Stomach (tissue), 9 donors: ENCODE results near the gene KCNJ16. TPM values are rescaled to one million over a fixed set of nuclear protein-coding genes. Genes with fewer than 3 reads are reported as not detected.
A peak's percentile ranks its signal among the peaks of the same experiment; 100 is the strongest.

Source experiments
- DNase-seq, 2 donors: peaks; one replicate each; pipeline versions ENCODE4 v3.0.0 to v3.0.0-alpha.2; 2013 to 2019
- H3K27ac ChIP-seq, 5 donors: fragments of 200-600 bp in 4 of 5; sonication (generic) in 4 of 5; one replicate each; pipeline ENCODE4 v1.5.1; 2013 to 2019; ENCODE audit warnings: mild to moderate bottlenecking in 1 of 5, moderate library complexity in 1 of 5
- H3K27me3 ChIP-seq, 3 donors: fragments of 200-600 bp; sonication (generic); one replicate each; pipeline ENCODE4 v1.5.1; 2017 to 2019; ENCODE audit warnings: mixed run types in 1 of 3
- H3K36me3 ChIP-seq, 4 donors: fragments of 200-600 bp; sonication (generic); 1 replicate in 3 of 4; 2 replicates in 1 of 4; pipeline ENCODE4 v1.5.1; 2016 to 2019
- H3K4me1 ChIP-seq, 4 donors: fragments of 200-600 bp; sonication (generic); one replicate each; pipeline ENCODE4 v1.5.1; 2016 to 2019
- H3K4me3 ChIP-seq, 4 donors: fragments of 200-600 bp; sonication (generic) in 3 of 4; one replicate each; pipeline ENCODE4 v1.5.1; 2016 to 2019; ENCODE audit warnings: mild to moderate bottlenecking in 1 of 4
- H3K9me3 ChIP-seq, 4 donors: fragments of 200-600 bp; sonication (generic); one replicate each; pipeline ENCODE4 v1.5.1; 2016 to 2019
- CTCF ChIP-seq, 7 experiments: fragments of 450-650 bp in 4 of 7; fragments of 200-600 bp in 3 of 7; sonication (generic) in 3 of 7; IDR thresholded peaks; one replicate each; pipeline ENCODE4 v1.5.1; 2016 to 2019; ENCODE audit warnings: antibody characterized with exemption in 7 of 7, control low read depth in 2 of 7, mild to moderate bottlenecking in 1 of 7
- EP300 ChIP-seq: sonication (generic); formaldehyde crosslinking; IDR thresholded peaks from one replicate; pipeline ENCODE4 v1.6.1; 2017; ENCODE audit warnings: antibody characterized with exemption
- POLR2A ChIP-seq, 4 donors: fragments of 450-650 bp; IDR thresholded peaks; one replicate each; pipeline ENCODE4 v1.6.1; 2016; ENCODE audit warnings: antibody characterized with exemption in 4 of 4, control low read depth in 2 of 4, mild to moderate bottlenecking in 1 of 4, moderate library complexity in 1 of 4
- POLR2AphosphoS5 ChIP-seq, 3 donors: sonication (generic); formaldehyde crosslinking; IDR thresholded peaks; one replicate each; pipeline ENCODE4 v1.6.1; 2016; ENCODE audit warnings: antibody characterized with exemption in 3 of 3
- WGBS, 5 donors: extraction: QIAGEN DNeasy Blood & Tissue Kit in 3 of 5; methylation state at CpG; one replicate each; pipeline versions ENCODE4 v1.1.5 to v1.1.7; 2013 to 2018; 5-methylcytosine and 5-hydroxymethylcytosine counted together
- intact Hi-C: fragments of 100-400 bp; cut with DNase I; formaldehyde crosslinking; loops from one replicate; pipeline ENCODE4 v1.15.1; 2023; ENCODE audit warnings: low total_unique reads
- polyA plus RNA-seq, 3 donors: library from polyadenylated mRNA; stranded (reverse); fragments of 200-250 nt; gene quantifications; one replicate each; pipeline ENCODE4 v1.2.3, GENCODE V29; 2013
- total RNA-seq, 5 donors: library from RNA; depleted of rRNA; stranded (reverse); fragments of >200 nt; gene quantifications; one replicate each; pipeline versions ENCODE4 v1.1.0 to v1.2.3, GENCODE V29; 2014 to 2016
- donor health status: healthy with polysubstance abuse.
- donor health status: Bipolar disorder and iron deficiency.
- donor health status: healthy.

KCNJ16 gene
- total and polyA plus RNA-seq, 8 donors: 5.9 to 135 (median 12.9) TPM; not detected in 1

- no peaks in the 10 kb centered on the region for H3K27me3 ChIP-seq
- no peaks in the 10 kb centered on the region for H3K9me3 ChIP-seq
- intact Hi-C loops: no loop called here
- no peak for DNase-seq
- H3K27ac ChIP-seq: no peak overlapping the region
- H3K4me1 ChIP-seq: no peaks in the 10 kb centered on the region
- H3K4me3 ChIP-seq: no peak overlapping the region
- no peak for TF ChIP-seq EP300
- no peak for TF ChIP-seq POLR2AphosphoS5 (IDR thresholded peaks at IDR 0.05)
- no peak for TF ChIP-seq CTCF (IDR thresholded peaks at IDR 0.05)
- TF ChIP-seq POLR2A (IDR thresholded peaks at IDR 0.05): no peak
- H3K36me3 ChIP-seq: no peaks in the 10 kb centered on the region
Measured at GRCh38 chr17:70033165-70033564, 41.9 kb upstream of the KCNJ16 start.

DNA sequence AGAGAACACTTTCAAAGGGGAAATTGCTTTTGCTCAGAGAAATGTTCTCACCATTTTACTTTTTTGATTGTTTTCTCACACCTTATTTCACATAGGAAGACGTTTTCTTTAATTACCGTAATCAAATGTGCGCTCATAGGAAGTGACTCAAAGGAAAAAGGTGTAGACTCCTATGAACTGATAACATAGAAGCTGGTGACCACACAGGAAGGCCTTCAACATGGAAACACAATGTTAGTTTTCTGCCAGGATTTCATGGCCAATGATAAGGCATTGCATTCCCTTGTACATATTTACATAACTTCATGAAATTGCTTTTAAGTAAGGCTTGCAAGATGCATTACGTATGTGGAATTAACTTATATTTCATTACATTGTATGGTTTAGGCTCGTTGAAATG, 40.9 kb upstream of the KCNJ16 start:
- H3K36me3 ChIP-seq: no peaks in the 10 kb centered on the region
- no peaks in the 10 kb centered on the region for H3K9me3 ChIP-seq
- DNase-seq: no peak
- no peak overlapping the region for H3K27ac ChIP-seq
- TF ChIP-seq POLR2AphosphoS5 (IDR thresholded peaks at IDR 0.05) (peak in 2 of 3 donors; percentile 45 to 69), EP300 (no peak), CTCF (IDR thresholded peaks at IDR 0.05) (no peak), POLR2A (IDR thresholded peaks at IDR 0.05) (no peak)
- no peaks in the 10 kb centered on the region for H3K27me3 ChIP-seq
- intact Hi-C loops: no loop called here
- WGBS, 5 donors: 20 to 47% (median 29%) methylated on average over 5 of the region's 5 CpGs
- H3K4me3 ChIP-seq: no peak overlapping the region
- no peaks in the 10 kb centered on the region for H3K4me1 ChIP-seq

DNA sequence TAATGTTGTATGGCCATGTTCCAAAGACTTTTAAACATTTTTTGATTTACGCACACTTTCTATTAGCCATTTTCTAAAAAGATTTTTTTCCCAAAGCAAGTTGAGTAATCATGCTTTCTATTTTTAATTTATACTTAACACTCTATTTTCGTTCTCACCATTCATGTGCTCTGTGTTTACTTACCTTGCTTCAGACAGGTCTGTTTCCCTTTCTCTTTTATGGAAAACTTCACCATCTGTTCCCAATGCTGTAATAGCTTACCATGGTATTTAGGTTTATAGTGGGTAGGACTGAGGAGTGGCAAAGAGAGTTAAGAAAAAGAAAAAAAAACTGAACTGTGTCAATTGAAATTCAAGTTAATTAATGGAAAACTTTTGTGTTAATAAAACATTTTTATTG, 37.5 kb upstream of the KCNJ16 start:
- Histone ChIP-seq H3K36me3 (no peaks in the 10 kb centered on the region), H3K4me1 (no peaks in the 10 kb centered on the region), H3K9me3 (no peaks in the 10 kb centered on the region), H3K27me3 (no peaks in the 10 kb centered on the region), H3K27ac (no peak overlapping the region), H3K4me3 (no peak overlapping the region)
- intact Hi-C loops: no loop called here
- no peak for TF ChIP-seq EP300
- TF ChIP-seq POLR2AphosphoS5 (IDR thresholded peaks at IDR 0.05): no peak
- TF ChIP-seq CTCF (IDR thresholded peaks at IDR 0.05): no peak
- TF ChIP-seq POLR2A (IDR thresholded peaks at IDR 0.05): no peak
- 49 to 70% (median 57%) methylated on average over 2 of the region's 2 CpGs for WGBS, 5 donors
- peak in 1 of 2 donors; percentile 31 for DNase-seq

DNA sequence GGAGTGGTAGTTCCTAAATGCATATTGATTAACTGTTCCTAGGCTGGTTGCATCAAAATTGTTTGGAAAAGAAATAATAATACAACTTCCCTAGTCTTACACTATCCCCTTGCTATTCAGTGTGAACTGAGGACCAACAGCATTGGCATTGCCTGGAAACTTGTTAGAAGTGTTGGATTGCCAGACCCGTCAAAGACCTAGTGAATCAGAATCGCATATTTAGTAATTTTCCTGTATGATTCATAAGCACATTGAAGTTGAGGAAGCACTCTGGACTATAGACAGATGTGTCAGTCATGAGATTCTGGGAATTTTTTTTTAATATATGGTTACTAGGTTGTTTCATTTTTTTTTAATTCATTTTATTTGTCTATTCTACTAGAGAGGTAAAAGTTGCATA, 34.7 kb upstream of the KCNJ16 start:
- no peaks in the 10 kb centered on the region for H3K27me3 ChIP-seq
- TF ChIP-seq POLR2AphosphoS5 (IDR thresholded peaks at IDR 0.05): no peak
- no peak for TF ChIP-seq CTCF (IDR thresholded peaks at IDR 0.05)
- TF ChIP-seq EP300: no peak
- no peak for TF ChIP-seq POLR2A (IDR thresholded peaks at IDR 0.05)
- H3K27ac ChIP-seq: no peak overlapping the region
- WGBS, 5 donors: 71 to 87% (median 80%) methylated on average over 2 of the region's 2 CpGs
- no peaks in the 10 kb centered on the region for H3K36me3 ChIP-seq
- intact Hi-C loops: no loop called here
- no peak for DNase-seq
- no peak overlapping the region for H3K4me3 ChIP-seq
- H3K9me3 ChIP-seq: no peaks in the 10 kb centered on the region
- H3K4me1 ChIP-seq: no peaks in the 10 kb centered on the region
